ENCODE measurements around the gene TTLL11.

Gene TTLL11

DNA sequence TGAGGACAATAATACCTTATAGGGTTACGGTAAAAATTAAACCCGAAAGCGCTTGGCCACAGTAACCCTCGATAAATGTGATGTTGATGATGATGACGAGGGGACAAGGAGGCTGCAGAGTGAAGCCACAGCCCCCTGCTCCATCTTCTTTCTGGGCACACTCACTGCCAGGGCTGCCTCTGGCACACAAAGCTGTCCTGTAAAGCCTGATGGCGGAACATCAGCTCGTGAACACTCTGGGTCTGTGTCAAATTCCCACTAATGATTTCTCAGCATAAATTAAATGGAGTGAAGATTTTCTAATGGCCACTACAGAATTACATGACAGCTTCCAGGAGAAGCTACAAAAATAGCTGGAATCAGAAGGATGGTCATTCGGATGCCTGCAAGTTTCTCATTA is 142.2 kb downstream of the TTLL11 start:
- no peak for DNase-seq (ENCODE audit: low spot score)
- Histone ChIP-seq H3K36me3 (ENCODE audit: low read depth) (peaks cover 20% of the 10 kb centered on the region), H3K27me3 (ENCODE audit: insufficient read depth, poor library complexity, severe bottlenecking) (no peaks in the 10 kb centered on the region), H3K27ac (ENCODE audit: poor library complexity, severe bottlenecking) (no peak overlapping the region), H3K4me1 (ENCODE audit: insufficient read depth, poor library complexity, severe bottlenecking) (peaks cover 11% of the 10 kb centered on the region), H3K4me3 (ENCODE audit: severe bottlenecking) (no peak overlapping the region), H3K9me3 (ENCODE audit: severe bottlenecking) (no peaks in the 10 kb centered on the region)
- no peak for ATAC-seq (ENCODE audit: low read depth)
- TF ChIP-seq CTCF (IDR thresholded peaks at IDR 0.05; ENCODE audit: poor library complexity, severe bottlenecking) = no peak

DNA sequence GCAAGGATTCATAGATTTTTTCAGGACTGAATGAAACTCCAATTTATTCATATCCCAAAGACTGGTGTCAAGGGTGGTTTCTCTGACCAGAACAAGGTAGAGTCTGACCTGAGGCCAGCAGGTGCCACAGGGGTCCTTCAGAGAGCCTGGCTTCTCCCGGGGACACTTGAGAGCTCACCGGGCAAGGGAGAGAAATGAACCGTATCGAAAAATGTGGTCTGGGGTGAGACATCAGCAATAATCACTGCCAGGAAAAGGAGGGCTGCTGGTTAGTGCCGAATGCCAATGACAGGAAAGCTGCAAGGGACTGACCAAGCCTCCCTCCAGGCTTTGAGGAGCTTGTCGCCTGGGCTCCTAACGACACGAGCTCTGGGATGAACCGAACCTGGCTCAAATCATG is 142.7 kb downstream of the TTLL11 start:
- DNase-seq (ENCODE audit: low spot score) (no peak), ATAC-seq (ENCODE audit: low read depth) (no peak)
- no peak for TF ChIP-seq CTCF (IDR thresholded peaks at IDR 0.05; ENCODE audit: poor library complexity, severe bottlenecking)
- no peaks in the 10 kb centered on the region for H3K9me3 ChIP-seq (ENCODE audit: severe bottlenecking)
- H3K36me3 ChIP-seq (ENCODE audit: low read depth) = peaks cover 15% of the 10 kb centered on the region
- no peak overlapping the region for H3K27ac ChIP-seq (ENCODE audit: poor library complexity, severe bottlenecking)
- no peak overlapping the region for H3K4me3 ChIP-seq (ENCODE audit: severe bottlenecking)
- peaks cover 15% of the 10 kb centered on the region for H3K4me1 ChIP-seq (ENCODE audit: insufficient read depth, poor library complexity, severe bottlenecking)
- no peaks in the 10 kb centered on the region for H3K27me3 ChIP-seq (ENCODE audit: insufficient read depth, poor library complexity, severe bottlenecking)

DNA sequence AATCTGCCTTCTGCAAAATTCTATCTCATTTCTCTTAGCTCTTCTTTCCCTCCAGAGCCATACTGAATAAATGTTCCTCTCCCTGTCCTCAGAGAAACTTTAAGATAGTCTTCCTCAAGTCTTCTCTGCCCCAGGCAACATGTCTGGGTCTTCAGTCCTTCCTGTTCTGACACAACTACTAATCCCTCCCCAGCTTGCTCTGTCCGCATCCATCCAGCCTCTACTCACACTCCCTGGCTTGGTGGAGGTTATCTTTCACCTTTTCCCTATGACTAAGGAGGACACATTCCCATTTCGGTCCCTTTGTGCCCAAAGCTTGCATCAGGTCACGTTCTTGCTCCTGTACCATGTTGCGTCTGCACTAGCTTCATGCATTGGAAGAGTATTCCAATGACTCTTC is 143.3 kb downstream of the TTLL11 start:
- no peaks in the 10 kb centered on the region for H3K27me3 ChIP-seq (ENCODE audit: insufficient read depth, poor library complexity, severe bottlenecking)
- H3K9me3 ChIP-seq (ENCODE audit: severe bottlenecking) = no peaks in the 10 kb centered on the region
- H3K4me3 ChIP-seq (ENCODE audit: severe bottlenecking) = no peak overlapping the region
- no peak overlapping the region for H3K27ac ChIP-seq (ENCODE audit: poor library complexity, severe bottlenecking)
- ATAC-seq (ENCODE audit: low read depth) (no peak), DNase-seq (ENCODE audit: low spot score) (no peak)
- no peak for TF ChIP-seq CTCF (IDR thresholded peaks at IDR 0.05; ENCODE audit: poor library complexity, severe bottlenecking)
- H3K4me1 ChIP-seq (ENCODE audit: insufficient read depth, poor library complexity, severe bottlenecking) = peaks cover 22% of the 10 kb centered on the region
- H3K36me3 ChIP-seq (ENCODE audit: low read depth) = peaks cover 9% of the 10 kb centered on the region

GRCh38 chr9:121949364-121949763 is 143.7 kb downstream of the TTLL11 start:
- ATAC-seq (ENCODE audit: low read depth) = no peak
- peaks cover 25% of the 10 kb centered on the region for H3K4me1 ChIP-seq (ENCODE audit: insufficient read depth, poor library complexity, severe bottlenecking)
- DNase-seq (ENCODE audit: low spot score) = no peak

More at GRCh38 chr9:121949364-121949763, 143.7 kb downstream of the TTLL11 start:
- H3K4me3 ChIP-seq (ENCODE audit: severe bottlenecking) = no peak overlapping the region
- H3K9me3 ChIP-seq (ENCODE audit: severe bottlenecking) = no peaks in the 10 kb centered on the region
- no peak for TF ChIP-seq CTCF (IDR thresholded peaks at IDR 0.05; ENCODE audit: poor library complexity, severe bottlenecking)
- H3K27ac ChIP-seq (ENCODE audit: poor library complexity, severe bottlenecking) = no peak overlapping the region
- H3K36me3 ChIP-seq (ENCODE audit: low read depth) = peaks cover 5% of the 10 kb centered on the region; the same call in 1 of the 2 replicates
- no peaks in the 10 kb centered on the region for H3K27me3 ChIP-seq (ENCODE audit: insufficient read depth, poor library complexity, severe bottlenecking)

Measured in RWPE2 (cell line).